HepG2 (cell line): ENCODE data around the gene MAGEA9B. TPM values are rescaled to one million over a fixed set of nuclear protein-coding genes. Genes with fewer than 3 reads are reported as not detected.

ENCODE experiments used
- ATF1 ChIP-seq: IDR thresholded peaks from 2 replicates; pipeline ENCODE4 v1.6.1; 2016; ENCODE audit warnings: mild to moderate bottlenecking, control low read depth
- DR1 ChIP-seq: sonication (generic); formaldehyde crosslinking; IDR thresholded peaks from 2 replicates; pipeline ENCODE4 v1.8.0; 2021; ENCODE audit warnings: mild to moderate bottlenecking, missing genetic modification reagents, inconsistent platforms
- E2F1 ChIP-seq: sonication (generic); formaldehyde crosslinking; IDR thresholded peaks from 2 replicates; pipeline ENCODE4 v1.5.0; 2020; ENCODE audit warnings: missing genetic modification reagents
- E2F5 ChIP-seq: sonication (generic); formaldehyde crosslinking; conservative IDR thresholded peaks from 2 replicates; pipeline ENCODE4 v1.4.0; 2020; ENCODE audit warnings: missing genetic modification reagents
- FOXA3 ChIP-seq: IDR thresholded peaks from 2 replicates; pipeline ENCODE4 v1.6.1; 2016; ENCODE audit warnings: missing genetic modification reagents, missing compliant biosample characterization
- FOXK1 ChIP-seq: sonication (generic); formaldehyde crosslinking; IDR thresholded peaks from 2 replicates; pipeline ENCODE4 v1.4.0; 2020; ENCODE audit warnings: low read depth, missing genetic modification reagents, borderline replicate concordance
- GABPB1 ChIP-seq: IDR thresholded peaks from 2 replicates; pipeline ENCODE4 v1.6.1; 2016; ENCODE audit warnings: mild to moderate bottlenecking, missing genetic modification reagents, moderate library complexity, missing compliant biosample characterization
- GTF3A ChIP-seq: sonication (generic); formaldehyde crosslinking; conservative IDR thresholded peaks from 2 replicates; pipeline ENCODE4 v1.4.0; 2020; ENCODE audit warnings: mild to moderate bottlenecking, missing genetic modification reagents
- MAZ ChIP-seq, 2 experiments: sonication (generic) in 1 of 2; formaldehyde crosslinking in 1 of 2; IDR thresholded peaks; 2 replicates each; pipeline versions ENCODE4 v1.5.0 to v1.6.1; 2012 to 2020; ENCODE audit warnings: low read depth in 2 of 2, mild to moderate bottlenecking in 2 of 2, borderline replicate concordance in 1 of 2, improper control_type of control experiment in 1 of 2, low read length in 1 of 2, missing genetic modification reagents in 1 of 2, moderate library complexity in 1 of 2
- PHF8 ChIP-seq: sonication (generic); formaldehyde crosslinking; IDR thresholded peaks from 2 replicates; pipeline ENCODE4 v1.5.0; 2020; ENCODE audit warnings: missing genetic modification reagents
- RFX1 ChIP-seq: fragments of 450-650 bp; IDR thresholded peaks from 2 replicates; pipeline ENCODE4 v1.6.1; 2017
- SAP130 ChIP-seq: IDR thresholded peaks from 2 replicates; pipeline ENCODE4 v1.6.1; 2016; ENCODE audit warnings: low read depth
- TEAD3 ChIP-seq: optimal IDR thresholded peaks from 2 replicates; pipeline ENCODE3; 2016; ENCODE audit warnings: borderline replicate concordance
- ZBTB20 ChIP-seq: sonication (generic); formaldehyde crosslinking; IDR thresholded peaks from 2 replicates; pipeline ENCODE4 v1.8.1; 2023; ENCODE audit warnings: missing genetic modification reagents, low read depth, mild to moderate bottlenecking, borderline replicate concordance
- ZHX2 ChIP-seq, 2 experiments: sonication (generic) in 1 of 2; formaldehyde crosslinking in 1 of 2; IDR thresholded peaks; 2 replicates each; pipeline versions ENCODE4 v1.6.1 to v1.9.0; 2014 to 2022; ENCODE audit warnings: antibody characterized with exemption in 1 of 2, borderline replicate concordance in 1 of 2, inconsistent platforms in 1 of 2, low read depth in 1 of 2, missing genetic modification reagents in 1 of 2
- ZNF33A ChIP-seq: sonication (generic); formaldehyde crosslinking; IDR thresholded peaks from 2 replicates; pipeline ENCODE4 v1.5.1; 2020; ENCODE audit warnings: missing genetic modification reagents, mild to moderate bottlenecking, moderate library complexity, borderline replicate concordance
- ZNF839 ChIP-seq: sonication (generic); formaldehyde crosslinking; IDR thresholded peaks from 2 replicates; pipeline ENCODE4 v1.4.0; 2020; ENCODE audit warnings: missing genetic modification reagents, mild to moderate bottlenecking, borderline replicate concordance
- polyA plus RNA-seq, 8 experiments: library from polyadenylated mRNA; depleted of rRNA in 3 of 8; stranded (reverse) in 7 of 8; unstranded in 1 of 8; fragments of >200 nt; fragmentation: Illumina TruSeq in 4 of 8; extraction: Trizol in 4 of 8; gene quantifications; 2 replicates each; pipeline versions ENCODE4 v1.2.1 to v1.2.3, GENCODE V29; 2011 to 2016; ENCODE audit warnings: low read depth in 4 of 8, missing spikeins in 1 of 8, mixed read lengths in 1 of 8; ENCODE audit not compliant: insufficient read depth in 1 of 8
- total RNA-seq, 5 experiments: library from RNA; depleted of rRNA; stranded (reverse); fragments of >200 nt; fragmentation: Illumina TruSeq; extraction: Trizol; gene quantifications; 2 replicates each; pipeline ENCODE4 v1.2.3, GENCODE V29; 2016; ENCODE audit warnings: low read depth in 1 of 5
- TF ChIP-seq, protein P1 (sequence below): IDR thresholded peaks from 2 replicates; pipeline ENCODE4 v1.6.1; 2012; ENCODE audit warnings: inconsistent platforms

Gene MAGEA9B
- total and polyA plus RNA-seq, 2 of the 13 experiments (the other 11 are each of a cell fraction or from before 2014, with no cell fraction given) = 0.07 to 0.11 TPM

- TF ChIP-seq GTF3A (CRISPR knock-in tag) = no peak
- TF ChIP-seq E2F1 (CRISPR knock-in tag) = 0 out of 2 replicates have a peak, but pooled peaks have one; percentile 30
- peak; percentile 58 for TF ChIP-seq FOXA3
- peak; percentile 79; the same call in 1 of the 2 replicates for TF ChIP-seq RFX1
- no peak; the same call in none of the 2 replicates for TF ChIP-seq GABPB1 (CRISPR knock-in tag)
- TF ChIP-seq FOXK1 (CRISPR knock-in tag) = no peak; the same call in 1 of the 2 replicates
- peak; percentile 12; the same call in 1 of the 2 replicates for TF ChIP-seq MAZ (IDR thresholded peaks at IDR 0.05; ENCODE audit: borderline replicate concordance, low read depth, low read length)
- TF ChIP-seq MAZ (CRISPR knock-in tag; IDR thresholded peaks at IDR 0.05; ENCODE audit: low read depth) = no peak
- TF ChIP-seq, protein P1, sequence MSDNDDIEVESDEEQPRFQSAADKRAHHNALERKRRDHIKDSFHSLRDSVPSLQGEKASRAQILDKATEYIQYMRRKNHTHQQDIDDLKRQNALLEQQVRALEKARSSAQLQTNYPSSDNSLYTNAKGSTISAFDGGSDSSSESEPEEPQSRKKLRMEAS = peak; percentile 69; the same call in 1 of the 2 replicates
- TF ChIP-seq ZNF33A (CRISPR knock-in tag) = no peak
- TF ChIP-seq ZHX2 (IDR thresholded peaks at IDR 0.05; ENCODE audit: low read depth) = peak; percentile 69
- TF ChIP-seq ZHX2 (CRISPR knock-in tag; IDR thresholded peaks at IDR 0.05; ENCODE audit: borderline replicate concordance) = no peak
- TF ChIP-seq TEAD3 (CRISPR knock-in tag) = peak; percentile 82
- TF ChIP-seq E2F5 (CRISPR knock-in tag) = no peak
- peak; percentile 45; the same call in 1 of the 2 replicates for TF ChIP-seq DR1
- 0 out of 2 replicates have a peak, but pooled peaks have one; percentile 67 for TF ChIP-seq ZBTB20
- 0 out of 2 replicates have a peak, but pooled peaks have one; percentile 33 for TF ChIP-seq ZNF839 (CRISPR knock-in tag)
- TF ChIP-seq ATF1 (CRISPR knock-in tag) = peak; percentile 66; the same call in 1 of the 2 replicates
- peak; percentile 61 for TF ChIP-seq PHF8 (CRISPR knock-in tag)
- TF ChIP-seq SAP130 (CRISPR knock-in tag) = peak; percentile 95
Observed at GRCh38 chrX:149540621-149541520, 46.4 kb downstream of the MAGEA9B start, which contains the start of gene EOLA1 (continued).
